Activated T-cell treated with anti-CD3 and anti-CD28 coated beads, Interleukin-2, amount 50 U/mL, for 1 hour (primary cell): ENCODE measurements around the gene STARD7.
"Not testable (repeated sequence)": the region's sequence is repeated elsewhere in the genome, so short reads cannot be mapped to it uniquely, and the experiment has no call there.

Experiments used
- DNase-seq: peaks from one replicate; pipeline ENCODE4 v3.0.0-alpha.2; 2020

Gene STARD7

GRCh38 chr2:96208143-96209010 lies at the start of gene STARD7:
TSS of gene STARD7 (minus strand) at chr2:96208827. CDS start at chr2:96208434, 393 bp downstream.
- peak; percentile 96 for DNase-seq

GRCh38 chr2:96257744-96258143 lies 49.1 kb upstream of the STARD7 start:
- DNase-seq: not testable (repeated sequence)

- no peak for DNase-seq
Observed at GRCh38 chr2:96256611-96257113, 48.0 kb upstream of the STARD7 start.

DNA sequence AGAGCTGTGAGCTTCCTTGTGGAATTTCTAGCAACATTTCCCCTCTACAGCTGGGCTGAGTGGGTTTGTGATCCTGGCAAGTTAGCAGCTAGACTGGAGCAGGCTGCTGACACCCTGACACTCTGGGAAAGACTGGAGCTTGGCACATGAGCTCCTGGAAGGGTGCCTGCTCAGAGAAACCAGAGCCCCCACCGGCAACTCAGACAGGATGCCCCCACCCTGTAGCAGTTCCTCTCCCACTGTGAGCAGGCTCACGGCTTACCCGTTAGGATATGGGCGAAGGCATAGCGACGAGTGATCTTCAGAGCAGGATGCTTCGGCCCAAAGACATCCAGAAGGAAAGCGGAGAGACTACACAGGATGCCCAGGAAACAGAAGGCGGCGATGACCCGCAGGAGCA lies 45.9 kb upstream of the STARD7 start:
- no peak for DNase-seq

DNA sequence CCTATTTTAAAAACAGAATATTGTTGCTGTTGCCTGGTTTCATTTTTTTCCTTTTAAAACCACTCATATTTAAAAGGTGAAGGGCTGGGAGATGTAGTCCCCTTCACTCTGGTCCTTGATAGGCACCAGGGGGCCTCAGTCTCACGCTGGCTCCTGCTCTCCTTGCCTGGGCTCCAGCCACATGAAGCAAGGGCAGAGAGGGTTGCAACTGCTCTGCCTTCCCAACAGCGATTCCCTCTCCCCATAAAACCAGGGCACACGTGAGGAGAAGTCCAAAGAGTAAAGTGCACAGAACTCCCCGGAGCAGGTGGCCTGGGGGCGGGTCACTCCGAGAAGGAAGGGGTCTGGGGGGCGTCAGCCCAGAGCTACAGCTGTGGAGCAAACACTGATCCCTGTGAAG lies 44.4 kb upstream of the STARD7 start:
- no peak for DNase-seq

GRCh38 chr2:96252526-96252925 lies 43.9 kb upstream of the STARD7 start:
- DNase-seq: no peak

GRCh38 chr2:96251721-96252292 lies 43.2 kb upstream of the STARD7 start:
- DNase-seq: no peak

DNA sequence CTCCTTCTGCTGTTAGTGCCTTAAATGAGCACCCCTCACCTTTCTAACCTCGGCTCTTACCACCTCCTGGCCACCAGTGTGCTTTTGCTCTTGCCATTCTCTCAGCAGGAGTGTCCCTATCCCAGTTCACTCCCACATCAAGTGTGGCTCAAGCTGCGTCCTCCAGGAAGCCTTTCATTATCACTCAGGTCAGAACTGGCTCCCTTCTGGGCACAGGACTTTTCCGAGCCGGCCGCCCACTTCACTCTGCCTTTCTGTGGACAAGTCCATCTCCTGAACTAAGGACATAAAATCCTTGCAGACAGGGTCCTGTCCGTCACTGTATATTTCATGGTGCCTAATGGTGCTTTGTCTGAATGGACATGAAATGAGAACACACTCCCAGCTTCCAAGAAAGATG lies 41.6 kb upstream of the STARD7 start:
- no peak for DNase-seq

DNA sequence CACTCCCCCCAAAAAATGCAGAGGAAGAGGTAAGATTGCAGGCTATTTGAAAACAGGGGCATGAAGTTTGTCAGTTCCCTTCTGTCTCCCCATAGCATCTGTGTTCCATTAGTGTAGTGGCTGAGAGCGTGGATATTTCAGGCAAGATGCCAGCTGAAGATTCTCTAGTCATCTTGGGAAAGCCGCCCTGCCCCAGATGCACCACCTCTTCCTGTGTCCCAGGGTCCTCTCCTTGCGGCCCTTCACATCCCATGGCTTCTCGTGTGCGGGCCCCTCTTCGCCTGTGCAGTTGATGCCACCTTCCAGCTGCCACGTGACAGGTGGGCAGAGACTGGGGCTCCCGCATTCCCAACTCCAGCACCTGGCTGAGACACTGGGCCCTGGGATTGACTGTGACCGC lies 41.0 kb upstream of the STARD7 start:
- no peak for DNase-seq

DNA sequence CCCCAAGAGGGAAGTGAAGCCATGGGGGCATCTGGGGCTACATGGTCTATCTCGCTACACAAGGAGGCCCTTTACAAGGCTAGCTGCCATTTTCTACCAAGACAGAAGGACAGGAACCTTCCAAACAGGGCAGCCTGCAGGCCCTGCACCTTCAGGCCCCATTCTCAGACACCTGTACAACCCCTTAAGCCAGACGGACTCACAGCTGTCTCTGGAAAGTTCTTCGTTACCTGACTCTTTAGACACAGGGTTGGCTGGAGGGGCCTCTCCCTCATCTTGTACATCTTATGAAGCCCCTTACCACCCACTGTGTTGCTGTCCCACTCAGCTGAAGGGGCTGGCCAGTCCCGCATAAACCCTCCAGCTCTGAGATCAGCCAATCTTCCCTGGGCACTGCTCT lies 40.0 kb upstream of the STARD7 start:
- no peak for DNase-seq

DNA sequence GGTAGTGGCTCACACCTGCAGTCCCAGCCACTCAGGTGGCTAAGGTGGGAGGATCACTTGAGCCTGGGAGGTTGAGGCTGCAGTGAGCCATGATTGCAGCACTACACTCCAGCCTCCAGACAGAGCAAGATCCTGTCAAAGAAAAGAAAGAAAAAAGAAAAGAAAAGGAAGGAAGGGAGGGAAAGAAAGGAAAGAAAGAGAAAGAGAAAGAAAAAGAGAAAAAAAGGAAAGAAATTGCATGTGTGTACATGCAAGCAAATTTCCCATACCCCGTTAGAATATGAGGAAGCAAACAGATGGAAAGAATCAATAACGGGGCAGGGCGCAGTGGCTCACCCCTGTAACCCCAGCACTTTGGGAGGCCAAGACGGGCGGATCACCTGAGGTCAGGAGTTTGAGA lies 39.3 kb upstream of the STARD7 start:
- DNase-seq: no peak

GRCh38 chr2:96247009-96247408 lies 38.4 kb upstream of the STARD7 start:
- DNase-seq: no peak

GRCh38 chr2:96245609-96246390 lies 37.2 kb upstream of the STARD7 start:
- no peak for DNase-seq

- no peak for DNase-seq
Observed at GRCh38 chr2:96243843-96244242, 35.2 kb upstream of the STARD7 start.

GRCh38 chr2:96241900-96242611 lies 33.4 kb upstream of the STARD7 start:
- peak; percentile 37 for DNase-seq

- no peak for DNase-seq
Observed at GRCh38 chr2:96241227-96241626, 32.6 kb upstream of the STARD7 start.

GRCh38 chr2:96240341-96241038 lies 31.9 kb upstream of the STARD7 start:
- no peak for DNase-seq

DNA sequence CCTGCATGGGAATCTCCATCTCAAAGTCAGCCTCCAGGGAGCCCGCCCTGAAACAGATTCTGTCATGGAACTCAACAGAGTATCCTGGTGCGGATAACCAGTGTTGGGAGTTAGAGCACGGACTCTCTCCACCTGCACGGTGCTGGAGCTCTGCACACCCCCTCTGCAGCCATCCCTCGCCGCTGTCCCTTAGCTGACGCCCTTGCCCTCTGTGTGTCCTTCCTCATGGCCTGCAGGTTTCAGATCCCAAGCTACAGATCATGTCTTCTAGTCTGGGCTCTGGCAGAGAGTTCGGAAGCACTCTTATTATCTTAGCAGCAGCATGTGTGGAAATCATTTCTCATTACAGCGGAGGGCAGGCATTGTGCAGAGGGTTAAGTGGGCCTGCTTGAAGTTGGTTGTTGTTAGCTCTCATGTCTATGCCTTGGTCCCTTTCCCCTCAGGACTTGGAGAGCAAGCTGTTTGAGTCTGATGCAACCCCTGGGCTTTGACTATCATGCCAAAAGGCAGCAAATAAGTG lies 31.2 kb upstream of the STARD7 start:
- no peak for DNase-seq

GRCh38 chr2:96239091-96239490 lies 30.5 kb upstream of the STARD7 start:
- DNase-seq: no peak

- no peak for DNase-seq
Observed at GRCh38 chr2:96238266-96238665, 29.6 kb upstream of the STARD7 start.

DNA sequence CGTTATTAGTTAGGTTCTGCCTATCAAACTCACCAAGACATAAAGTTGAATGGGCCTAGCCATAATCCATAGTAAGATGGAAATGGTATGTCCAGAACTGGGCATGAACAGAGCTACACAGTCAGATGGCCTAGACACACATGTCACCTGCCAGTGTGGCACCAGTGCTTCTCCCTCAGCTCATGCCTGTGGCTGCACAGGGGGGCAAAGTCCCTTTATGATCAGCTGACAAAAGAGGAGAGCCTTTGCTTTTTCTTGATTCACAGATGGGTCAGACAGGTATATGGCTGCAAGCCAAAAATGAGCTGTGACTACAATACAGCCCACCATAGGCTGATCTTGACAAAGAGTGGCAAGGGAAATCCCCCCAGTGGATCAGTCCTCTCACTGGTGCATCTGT lies 28.3 kb upstream of the STARD7 start:
- DNase-seq: no peak

GRCh38 chr2:96233880-96234316 lies 25.3 kb upstream of the STARD7 start:
- no peak for DNase-seq
